Brain microvascular endothelial cell (primary cell): ENCODE data around the gene NUP35.
"Not testable (repeated sequence)": the region's sequence is repeated elsewhere in the genome, so short reads cannot be mapped to it uniquely, and the experiment has no call there.

Experiments
- DNase-seq: peaks from one replicate; pipeline ENCODE4 v3.0.0-alpha.2; 2020
- H3K27ac ChIP-seq: fragments of 250-450 bp; sonication (Bioruptor Pico); 2 replicates; pipeline ENCODE4 v1.5.1; 2020; ENCODE audit warnings: mild to moderate bottlenecking, moderate library complexity
- H3K27me3 ChIP-seq: fragments of 250-450 bp; sonication (Bioruptor Pico); replicated peaks from 2 replicates; pipeline ENCODE4 v1.5.1; 2020; ENCODE audit warnings: mild to moderate bottlenecking
- H3K36me3 ChIP-seq: fragments of 250-450 bp; sonication (Bioruptor Pico); replicated peaks from 2 replicates; pipeline ENCODE4 v1.5.1; 2020; ENCODE audit warnings: mild to moderate bottlenecking
- H3K4me3 ChIP-seq: 2 replicates; pipeline ENCODE4 v1.5.1; 2011; ENCODE audit warnings: low read depth, mild to moderate bottlenecking, control low read depth, low read length, moderate library complexity
- CTCF ChIP-seq: IDR thresholded peaks from 2 replicates; pipeline ENCODE4 v1.5.1; 2011; ENCODE audit warnings: low read depth, mild to moderate bottlenecking, moderate library complexity, low read length, control low read depth, inconsistent platforms; ENCODE audit errors: missing control alignments
- in situ Hi-C: cut with HindIII; loops from 2 replicates; pipeline ENCODE4 v1.10.0; 2017; ENCODE audit warnings: low sequenced_read_pairs, low pct_ligation_motif_present

Gene NUP35

DNA sequence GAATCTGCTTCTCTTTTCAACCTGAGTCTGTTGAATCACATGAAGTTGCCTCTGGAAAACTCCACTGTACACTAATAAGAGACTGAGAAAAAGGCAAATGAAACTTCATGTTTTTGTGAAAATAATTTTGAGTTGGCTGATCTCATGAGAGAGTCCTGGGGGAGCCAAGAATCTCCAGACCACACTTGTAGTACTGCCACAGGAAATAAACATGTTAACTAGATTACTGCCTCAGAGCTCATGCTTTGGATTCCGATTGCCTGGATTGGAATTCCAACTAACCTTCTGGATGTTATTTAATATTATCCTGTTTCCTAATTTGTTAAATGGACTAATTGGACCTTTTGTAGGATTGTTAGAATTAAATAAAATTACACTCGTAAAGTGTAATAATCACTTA, 25.2 kb downstream of the NUP35 start:
- DNase-seq: peak; percentile 56
- Histone ChIP-seq H3K27ac (peak overlapping the region; percentile 36), H3K4me3 (no peak overlapping the region), H3K36me3 (no peaks in the 10 kb centered on the region), H3K27me3 (no peaks in the 10 kb centered on the region)
- TF ChIP-seq CTCF: no peak
- in situ Hi-C loops: no loop called here

DNA sequence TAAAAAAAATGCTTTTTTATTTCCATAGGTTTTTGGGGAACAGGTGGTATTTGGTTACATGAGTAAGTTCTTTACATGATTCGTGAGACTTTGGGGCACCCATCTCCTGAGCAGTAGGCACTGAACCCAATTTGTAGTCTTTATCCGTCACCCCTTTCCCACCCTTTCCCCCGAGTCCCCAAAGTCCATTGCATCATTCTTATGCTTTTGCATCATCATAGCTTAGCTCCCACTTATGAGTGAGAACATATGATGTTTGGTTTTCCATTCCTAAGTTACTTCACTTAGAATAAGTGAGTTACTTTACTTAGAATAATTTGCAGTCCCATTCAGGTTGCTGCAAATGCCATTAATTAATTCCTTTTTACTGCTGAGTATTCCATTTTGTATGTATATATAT, 28.0 kb downstream of the NUP35 start:
- H3K27ac ChIP-seq, H3K36me3 ChIP-seq, DNase-seq, in situ Hi-C loops, H3K4me3 ChIP-seq, H3K27me3 ChIP-seq: not testable (repeated sequence)

DNA sequence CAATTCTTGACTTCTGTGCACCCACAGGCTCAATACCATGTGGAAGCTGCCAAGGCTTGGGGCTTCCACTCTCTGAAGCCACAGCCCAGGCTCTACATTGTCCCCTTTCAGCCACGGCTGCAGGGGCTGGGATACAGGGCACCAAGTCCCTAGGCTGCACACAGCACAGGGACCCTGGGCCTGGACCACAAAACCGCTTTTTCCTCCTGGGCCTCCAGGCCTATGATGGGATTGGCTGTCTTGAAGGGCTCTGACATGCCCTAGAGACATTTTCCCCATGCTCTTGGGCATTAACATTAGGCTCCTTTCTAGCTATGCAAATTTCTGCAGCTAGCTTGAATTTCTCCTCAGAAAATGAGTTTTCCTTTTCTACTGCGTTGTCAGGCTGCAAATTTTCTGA, 29.7 kb downstream of the NUP35 start:
- Histone ChIP-seq H3K27ac (no peak overlapping the region), H3K27me3 (no peaks in the 10 kb centered on the region), H3K36me3 (no peaks in the 10 kb centered on the region), H3K4me3 (no peak overlapping the region)
- no peak for DNase-seq
- no peak for TF ChIP-seq CTCF
- in situ Hi-C loops: no loop called here

GRCh38 chr2:183154772-183155171, 30.5 kb downstream of the NUP35 start:
- H3K27ac ChIP-seq, H3K27me3 ChIP-seq, in situ Hi-C loops, DNase-seq, H3K4me3 ChIP-seq, H3K36me3 ChIP-seq: not testable (repeated sequence)

DNA sequence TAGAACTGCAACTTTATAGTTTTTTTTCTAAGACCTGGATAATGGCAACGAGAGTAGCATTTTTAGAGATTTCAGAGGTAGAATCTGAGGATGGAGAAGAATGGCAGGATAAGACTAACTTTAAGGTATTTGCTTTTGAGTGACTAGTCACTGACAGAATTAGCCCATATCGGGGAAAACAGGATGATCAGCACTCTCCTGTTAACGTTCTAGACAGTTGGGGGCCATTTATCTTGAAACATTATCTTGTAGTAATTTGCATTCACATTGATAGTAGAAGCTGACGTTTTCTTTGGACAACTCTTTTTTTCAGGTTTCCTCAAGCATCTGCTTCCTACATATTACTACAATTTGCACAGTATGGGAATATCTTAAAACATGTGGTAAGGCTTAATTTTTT, 32.9 kb downstream of the NUP35 start:
- H3K4me3 ChIP-seq: no peak overlapping the region
- H3K27me3 ChIP-seq: no peaks in the 10 kb centered on the region
- no peak for TF ChIP-seq CTCF
- no peak overlapping the region for H3K27ac ChIP-seq
- no peaks in the 10 kb centered on the region for H3K36me3 ChIP-seq
- in situ Hi-C loops: no loop called here
- DNase-seq: no peak

DNA sequence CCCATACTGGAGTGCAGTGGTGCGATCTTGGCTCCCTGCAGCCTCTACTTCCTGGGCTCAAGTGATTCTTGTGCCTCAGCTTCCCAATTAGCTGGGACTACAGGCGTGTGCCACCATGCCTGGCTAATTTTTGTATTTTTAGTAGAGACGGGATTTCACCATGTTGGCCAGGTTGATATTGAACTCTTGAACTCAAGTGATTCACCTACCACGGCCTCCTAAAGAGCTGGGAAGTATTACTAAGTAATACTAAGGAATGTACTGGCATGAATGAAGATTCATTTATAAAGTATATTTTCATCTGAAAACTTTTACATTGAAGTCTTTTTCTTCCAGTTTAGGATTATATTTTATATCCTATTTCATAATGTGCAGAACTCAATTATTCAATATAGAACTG, 38.1 kb downstream of the NUP35 start:
- in situ Hi-C loops: no loop called here
- no peaks in the 10 kb centered on the region for H3K27me3 ChIP-seq
- no peaks in the 10 kb centered on the region for H3K36me3 ChIP-seq
- peak overlapping the region; percentile 35 for H3K27ac ChIP-seq
- DNase-seq: peak; percentile 77
- no peak for TF ChIP-seq CTCF
- no peak overlapping the region for H3K4me3 ChIP-seq

- H3K36me3 ChIP-seq: no peaks in the 10 kb centered on the region
- H3K27me3 ChIP-seq: no peaks in the 10 kb centered on the region
- no peak for DNase-seq
- peak overlapping the region; percentile 7 for H3K27ac ChIP-seq
- in situ Hi-C loops: no loop called here
- no peak for TF ChIP-seq CTCF
- no peak overlapping the region for H3K4me3 ChIP-seq
These were observed 39.8 kb downstream of the NUP35 start for GRCh38 chr2:183163821-183164649.
